Psoas muscle (tissue), 8 donors: ENCODE results near the gene FNDC1. TPM values are rescaled to one million over a fixed set of nuclear protein-coding genes. Genes with fewer than 3 reads are reported as not detected.

Experiments
- ATAC-seq, 4 donors: fragments of 200-7000 bp; cut with Tn5 transposase; one replicate each; pipeline ENCODE4 v1.9.1; 2020; ENCODE audit warnings: moderate library complexity in 3 of 4, mild to moderate bottlenecking in 2 of 4
- DNase-seq, 2 donors: peaks; one replicate each; pipeline ENCODE4 v3.0.0-alpha.2; 2020
- H3K27ac ChIP-seq: fragments of 200-600 bp; one replicate; pipeline ENCODE4 v1.8.0; 2022
- H3K27me3 ChIP-seq, 3 donors: fragments of 200-600 bp in 1 of 3; one replicate each; pipeline versions ENCODE4 v1.6.1 to v1.8.0; 2013 to 2022; ENCODE audit warnings: low read length in 2 of 3, mild to moderate bottlenecking in 2 of 3, moderate library complexity in 1 of 3; ENCODE audit not compliant: insufficient read depth in 3 of 3
- H3K36me3 ChIP-seq, 2 donors: fragments of 200-600 bp in 1 of 2; one replicate each; pipeline versions ENCODE4 v1.6.1 to v1.8.0; 2013 to 2022; ENCODE audit warnings: low read depth in 1 of 2, mild to moderate bottlenecking in 1 of 2, moderate library complexity in 1 of 2; ENCODE audit not compliant: insufficient read depth in 1 of 2
- H3K4me1 ChIP-seq: fragments of 200-600 bp; one replicate; pipeline ENCODE4 v1.8.0; 2022
- H3K4me3 ChIP-seq: fragments of 200-600 bp; one replicate; pipeline ENCODE4 v1.8.0; 2022; ENCODE audit warnings: mild to moderate bottlenecking
- H3K9me3 ChIP-seq: fragments of 200-600 bp; one replicate; pipeline ENCODE4 v1.8.0; 2022
- CTCF ChIP-seq: fragments of 200-600 bp; IDR thresholded peaks from one replicate; pipeline ENCODE4 v1.8.0; 2022; ENCODE audit warnings: antibody characterized with exemption
- WGBS, 3 donors: extraction: QIAGEN DNeasy Blood & Tissue Kit; methylation state at CpG; one replicate each; pipeline versions ENCODE4 v1.1.6 to v1.1.7; 2013; 5-methylcytosine and 5-hydroxymethylcytosine counted together
- intact Hi-C, 2 donors: fragments of 100-400 bp; cut with DNase I; formaldehyde crosslinking; loops; one replicate each; pipeline versions ENCODE4 v1.11.0 to v1.14.2; 2022
- polyA plus RNA-seq, 3 donors: library from polyadenylated mRNA; stranded (reverse); fragments of 200-250 nt; gene quantifications; one replicate each; pipeline ENCODE4 v1.2.3, GENCODE V29; 2013
- total RNA-seq, 4 donors: library from RNA; stranded (reverse); fragmentation: NEBNext Ultra II Directional in 2 of 4; extraction: Animal tissue kit (Norgen Biotek cat#: 25700) in 2 of 4; gene quantifications; one replicate each; pipeline versions ENCODE4 v1.2.1 to v1.2.4, GENCODE V29; 2021 to 2023
- donor health status: healthy with polysubstance abuse.
- donor health status: DM: no; HTN: no; CAD: no; lungs with moderate emphysema.
- donor health status: Bipolar disorder and iron deficiency.
- donor health status: healthy.
- donor health status: DM: yes; HTN: yes; CAD: no.
- donor health status: DM: no; HTN: no; CAD: no.
- donor health status: DM: no; HTN: no; CAD: no.
- donor health status: DM: yes; HTN: yes; CAD: no.

FNDC1 gene
- total and polyA plus RNA-seq, 7 donors: 0.06 to 0.99 (median 0.29) TPM

- TF ChIP-seq CTCF: no peak
- ATAC-seq: no peak
- no peaks in the 10 kb centered on the region for H3K9me3 ChIP-seq
- 70 to 74% (median 74%) methylated on average over 5 of the region's 5 CpGs for WGBS, 3 donors
- H3K4me3 ChIP-seq: no peak overlapping the region
- no peaks in the 10 kb centered on the region for H3K4me1 ChIP-seq
- H3K36me3 ChIP-seq: no peaks in the 10 kb centered on the region
- no peaks in the 10 kb centered on the region for H3K27me3 ChIP-seq
- intact Hi-C loops: loop anchor here in 1 of 2 donors (10.0 kb wide), 2 partner anchors 133 to 433 kb away; partner anchors contain the start of gene RSPH3
- no peak overlapping the region for H3K27ac ChIP-seq
- DNase-seq: no peak
Observed at GRCh38 chr6:159137676-159138075, 31.5 kb upstream of the FNDC1 start.

DNA sequence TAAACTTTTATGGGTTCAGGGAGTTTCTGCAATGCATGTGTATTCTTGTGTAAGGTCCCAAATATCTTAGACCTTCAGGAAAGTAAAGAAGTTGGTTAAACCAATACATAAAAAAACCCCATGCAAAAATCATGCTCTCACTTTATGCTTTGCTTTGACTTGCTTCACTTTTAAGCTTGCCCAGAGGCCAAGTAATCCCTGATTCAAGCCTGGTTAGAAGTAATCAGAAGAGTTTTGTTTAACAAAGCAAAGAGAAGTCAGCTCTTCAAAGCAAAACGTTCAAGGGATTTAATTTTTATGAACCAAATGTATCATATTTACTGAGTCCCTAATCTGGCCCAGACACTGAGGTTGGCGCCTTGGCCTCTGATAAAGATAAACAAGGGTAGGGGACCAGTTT is 26.7 kb upstream of the FNDC1 start:
- no peaks in the 10 kb centered on the region for H3K9me3 ChIP-seq
- no peak for TF ChIP-seq CTCF
- intact Hi-C loops: no loop called here
- ATAC-seq (no peak), DNase-seq (no peak)
- H3K4me1 ChIP-seq: no peaks in the 10 kb centered on the region
- H3K27ac ChIP-seq: no peak overlapping the region
- 58 to 72% (median 65%) methylated on average over 2 of the region's 2 CpGs for WGBS, 3 donors
- no peaks in the 10 kb centered on the region for H3K27me3 ChIP-seq
- no peaks in the 10 kb centered on the region for H3K36me3 ChIP-seq
- H3K4me3 ChIP-seq: no peak overlapping the region

DNA sequence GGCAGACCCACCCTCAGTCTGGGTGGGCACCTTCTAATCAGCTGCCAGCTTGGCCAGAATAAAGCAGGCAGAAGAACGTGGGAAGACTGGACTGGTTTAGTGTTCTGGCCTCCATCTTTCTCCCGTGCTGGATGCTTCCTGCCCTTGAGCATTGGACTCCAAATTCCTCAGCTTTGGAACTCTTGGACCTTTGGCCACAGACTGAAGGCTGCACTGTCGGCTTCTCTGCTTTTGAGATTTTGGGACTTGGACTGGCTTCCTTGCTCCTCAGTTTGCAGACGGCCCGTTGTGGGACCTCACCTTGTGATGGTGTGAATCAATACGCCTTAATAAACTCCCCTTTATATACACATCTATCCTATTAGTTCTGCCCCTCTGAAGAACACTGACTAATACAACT is 20.6 kb upstream of the FNDC1 start:
- TF ChIP-seq CTCF: no peak
- no peaks in the 10 kb centered on the region for H3K36me3 ChIP-seq
- DNase-seq (no peak), ATAC-seq (no peak)
- no peaks in the 10 kb centered on the region for H3K9me3 ChIP-seq
- no peak overlapping the region for H3K4me3 ChIP-seq
- intact Hi-C loops: no loop called here
- no peak overlapping the region for H3K27ac ChIP-seq
- no peaks in the 10 kb centered on the region for H3K4me1 ChIP-seq
- 66 to 72% (median 69%) methylated on average over 6 of the region's 6 CpGs for WGBS, 3 donors
- H3K27me3 ChIP-seq: no peaks in the 10 kb centered on the region

DNA sequence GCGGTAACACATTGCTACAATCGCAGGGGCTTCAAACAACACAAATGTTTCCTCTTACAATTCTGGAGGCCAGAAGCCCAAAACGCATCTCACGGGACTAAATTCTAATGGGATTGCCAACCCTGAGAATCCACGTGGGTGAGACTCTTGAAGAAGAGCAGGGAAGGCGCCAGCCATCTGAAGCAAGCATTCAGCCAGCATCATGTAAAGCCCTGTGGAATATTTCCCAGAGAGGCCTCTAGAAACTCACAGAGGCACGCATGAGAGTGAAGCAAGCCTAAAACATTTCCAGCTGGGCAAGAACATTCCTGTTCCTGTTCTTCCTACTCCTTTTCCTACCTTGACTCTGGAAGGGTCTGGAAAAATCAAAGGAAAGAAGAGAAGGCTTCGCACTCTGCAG is 19.6 kb upstream of the FNDC1 start:
- Histone ChIP-seq H3K27me3 (no peaks in the 10 kb centered on the region), H3K4me1 (no peaks in the 10 kb centered on the region), H3K4me3 (no peak overlapping the region), H3K27ac (no peak overlapping the region), H3K9me3 (no peaks in the 10 kb centered on the region), H3K36me3 (no peaks in the 10 kb centered on the region)
- intact Hi-C loops: no loop called here
- 74 to 85% (median 82%) methylated on average over 8 of the region's 8 CpGs for WGBS, 3 donors
- no peak for ATAC-seq
- TF ChIP-seq CTCF: no peak
- no peak for DNase-seq

DNA sequence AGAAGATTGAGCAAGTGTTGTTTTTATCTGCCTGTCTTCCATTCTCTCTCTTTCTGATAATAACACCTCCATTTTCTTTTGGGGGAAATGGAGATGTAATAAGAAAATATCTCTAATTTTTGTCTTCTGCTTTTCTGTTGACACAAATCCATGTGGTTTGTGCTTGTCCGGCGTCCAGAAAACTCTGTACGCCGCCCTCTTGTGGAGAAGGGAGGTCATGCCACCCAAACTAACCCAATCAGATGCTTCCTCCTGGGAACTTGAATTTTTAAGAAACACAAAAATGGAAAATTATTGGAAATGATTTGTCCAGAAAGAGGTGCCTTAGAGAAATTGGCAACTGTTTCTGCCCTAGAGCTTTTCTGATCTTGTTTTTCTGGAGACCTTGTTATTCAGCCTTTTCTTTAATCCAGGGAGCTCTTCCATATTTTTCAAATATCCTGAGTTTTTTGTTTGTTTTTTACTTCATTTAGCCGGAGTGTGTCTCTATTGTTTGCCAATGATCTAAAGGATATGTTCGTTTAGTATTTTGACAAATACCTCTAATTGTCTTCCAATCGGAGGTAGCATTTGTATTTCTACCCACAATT is 17.8 kb upstream of the FNDC1 start:
- Histone ChIP-seq H3K4me1 (no peaks in the 10 kb centered on the region), H3K4me3 (no peak overlapping the region), H3K27ac (no peak overlapping the region), H3K36me3 (no peaks in the 10 kb centered on the region), H3K27me3 (no peaks in the 10 kb centered on the region), H3K9me3 (peaks cover 8% of the 10 kb centered on the region)
- TF ChIP-seq CTCF: peak; percentile 77
- intact Hi-C loops: no loop called here
- DNase-seq (peak in 1 of 2 donors; percentile 41), ATAC-seq (peak in 2 of 4 donors; percentile 63 to 67)
- WGBS, 3 donors: 24 to 36% (median 25%) methylated on average over 7 of the region's 7 CpGs
